Mucosa of descending colon (tissue), 3 donors: ENCODE results near the gene NFKBIL1. TPM values are rescaled to one million over a fixed set of nuclear protein-coding genes. Genes with fewer than 3 reads are reported as not detected.
"Not testable (repeated sequence)": the region's sequence is repeated elsewhere in the genome, so short reads cannot be mapped to it uniquely, and the experiment has no call there.

Source experiments
- ATAC-seq: fragments of 200-7000 bp; cut with Tn5 transposase; one replicate; pipeline ENCODE4 v1.9.1; 2020; ENCODE audit warnings: mild to moderate bottlenecking, moderate library complexity
- DNase-seq, 3 donors: peaks; one replicate each; pipeline ENCODE4 v3.0.0-alpha.2; 2020
- H3K36me3 ChIP-seq: fragments of 200-600 bp; one replicate; pipeline ENCODE4 v1.8.0; 2021; ENCODE audit warnings: low read depth, mild to moderate bottlenecking
- H3K4me1 ChIP-seq: fragments of 200-600 bp; one replicate; pipeline ENCODE4 v1.8.0; 2021; ENCODE audit warnings: low read depth, mild to moderate bottlenecking
- H3K4me3 ChIP-seq: fragments of 200-600 bp; one replicate; pipeline ENCODE4 v1.8.0; 2021; ENCODE audit warnings: mild to moderate bottlenecking
- H3K9me3 ChIP-seq: fragments of 200-600 bp; one replicate; pipeline ENCODE4 v1.8.0; 2021; ENCODE audit warnings: mild to moderate bottlenecking
- intact Hi-C, 2 donors: fragments of 100-400 bp; cut with DNase I in 1 of 2; cut with micrococcal nuclease in 1 of 2; formaldehyde crosslinking; loops; one replicate each; pipeline versions ENCODE4 v1.11.0 to v1.11.1; 2022; cut with DNase I, micrococcal nuclease
- long read RNA-seq, 2 donors: library from polyadenylated mRNA; unstranded; transcript quantifications; one replicate each; pipeline ENCODE4 v2.0.0, GENCODE V29; 2019 to 2021
- total RNA-seq, 3 donors: library from RNA; stranded (reverse); fragmentation: NEBNext Ultra II Directional in 2 of 3; extraction: Animal tissue kit (Norgen Biotek cat#: 25700) in 2 of 3; gene quantifications; one replicate each; pipeline versions ENCODE4 v1.2.1 to v1.2.4, GENCODE V29; 2021 to 2023
- TF ChIP-seq, protein P1 (sequence below): fragments of 200-600 bp; IDR thresholded peaks from one replicate; pipeline ENCODE4 v1.8.0; 2022; ENCODE audit warnings: antibody characterized with exemption, mild to moderate bottlenecking
- donor health status: DM: no; HTN: no; CAD: no; lungs with moderate emphysema.
- donor health status: DM: no; HTN: no; CAD: no.
- donor health status: DM: no; HTN: yes; CAD: no.

NFKBIL1 gene, protein sequence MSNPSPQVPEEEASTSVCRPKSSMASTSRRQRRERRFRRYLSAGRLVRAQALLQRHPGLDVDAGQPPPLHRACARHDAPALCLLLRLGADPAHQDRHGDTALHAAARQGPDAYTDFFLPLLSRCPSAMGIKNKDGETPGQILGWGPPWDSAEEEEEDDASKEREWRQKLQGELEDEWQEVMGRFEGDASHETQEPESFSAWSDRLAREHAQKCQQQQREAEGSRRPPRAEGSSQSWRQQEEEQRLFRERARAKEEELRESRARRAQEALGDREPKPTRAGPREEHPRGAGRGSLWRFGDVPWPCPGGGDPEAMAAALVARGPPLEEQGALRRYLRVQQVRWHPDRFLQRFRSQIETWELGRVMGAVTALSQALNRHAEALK
- total RNA-seq = 10 to 100 TPM; 15.8 to 27.8 (median 18.3) TPM
- long read RNA-seq, donor 1, transcript NFKBIL1-203 (4 exons, 1,478 nt) = major isoform, 20 of 37 reads
- long read RNA-seq, donor 1, transcript NFKBIL1-201 (4 exons, 1,401 nt) = minor isoform, 6 of 37 reads
- long read RNA-seq, donor 1, partial matches to known transcripts = 4 of 37 reads
- long read RNA-seq, donor 1, other reads (novel, unspliced or antisense) = 3 of 37 reads
- long read RNA-seq, donor 2, transcript NFKBIL1-203 (4 exons, 1,478 nt) = major isoform, 7 of 13 reads
- long read RNA-seq, donor 2, partial matches to known transcripts = 0 of 13 reads
- long read RNA-seq, donor 2, other reads (novel, unspliced or antisense) = 0 of 13 reads

DNA sequence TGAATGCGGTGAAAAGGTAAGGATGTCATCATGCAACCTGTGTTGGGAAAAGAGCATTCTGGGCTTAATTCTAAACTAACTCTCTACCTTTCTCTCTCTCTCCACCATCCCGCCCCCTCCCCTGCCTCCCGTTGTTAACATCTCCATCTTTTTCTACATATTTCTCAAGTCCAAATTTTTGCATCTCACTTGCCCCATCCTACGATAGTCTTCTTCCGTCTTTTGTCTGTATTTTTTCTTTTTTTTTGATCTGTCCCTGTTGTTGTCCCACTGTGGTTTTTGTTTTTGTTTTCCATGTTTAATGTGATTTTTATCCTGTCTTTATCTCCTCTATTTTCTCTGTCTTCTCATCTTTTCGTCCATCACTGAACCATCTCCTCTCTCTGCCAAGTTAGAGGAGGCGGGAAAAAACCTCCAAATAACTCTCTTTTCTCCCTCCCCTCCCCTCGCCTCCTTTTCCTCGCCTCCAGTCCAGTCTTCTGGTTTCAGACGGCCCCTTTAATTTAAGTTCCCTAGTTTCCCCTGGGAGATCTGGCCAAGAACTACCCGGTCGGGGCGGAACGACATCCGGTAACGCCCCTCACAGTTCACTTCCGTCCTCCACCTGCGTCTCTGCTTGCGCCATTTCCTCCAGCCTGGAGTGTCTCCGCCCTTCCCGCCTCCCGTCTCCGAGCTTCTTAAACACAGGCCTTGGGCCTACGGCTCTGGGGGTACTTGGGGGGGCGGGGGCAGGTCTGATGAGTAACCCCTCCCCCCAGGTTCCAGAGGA is at the start of gene NFKBIL1:
Gene NFKBIL1, plus strand, starts transcription at position 651 of the 769 bp plus-strand sequence. Its CDS starts 87 bp downstream, at position 738.
- DNase-seq (peak; percentile 93 to 96 (median 96)), ATAC-seq (peak; percentile 96)
- H3K9me3 ChIP-seq = no peaks in the 10 kb centered on the region
- no peaks in the 10 kb centered on the region for H3K36me3 ChIP-seq
- H3K4me1 ChIP-seq = peaks cover 15% of the 10 kb centered on the region
- intact Hi-C loops = loop anchor here (5.0 kb wide), 2 partner anchors 45 to 50 kb away; partner anchors contain the start of gene NCR3 (in 1 of the 2)
- TF ChIP-seq, protein P1, sequence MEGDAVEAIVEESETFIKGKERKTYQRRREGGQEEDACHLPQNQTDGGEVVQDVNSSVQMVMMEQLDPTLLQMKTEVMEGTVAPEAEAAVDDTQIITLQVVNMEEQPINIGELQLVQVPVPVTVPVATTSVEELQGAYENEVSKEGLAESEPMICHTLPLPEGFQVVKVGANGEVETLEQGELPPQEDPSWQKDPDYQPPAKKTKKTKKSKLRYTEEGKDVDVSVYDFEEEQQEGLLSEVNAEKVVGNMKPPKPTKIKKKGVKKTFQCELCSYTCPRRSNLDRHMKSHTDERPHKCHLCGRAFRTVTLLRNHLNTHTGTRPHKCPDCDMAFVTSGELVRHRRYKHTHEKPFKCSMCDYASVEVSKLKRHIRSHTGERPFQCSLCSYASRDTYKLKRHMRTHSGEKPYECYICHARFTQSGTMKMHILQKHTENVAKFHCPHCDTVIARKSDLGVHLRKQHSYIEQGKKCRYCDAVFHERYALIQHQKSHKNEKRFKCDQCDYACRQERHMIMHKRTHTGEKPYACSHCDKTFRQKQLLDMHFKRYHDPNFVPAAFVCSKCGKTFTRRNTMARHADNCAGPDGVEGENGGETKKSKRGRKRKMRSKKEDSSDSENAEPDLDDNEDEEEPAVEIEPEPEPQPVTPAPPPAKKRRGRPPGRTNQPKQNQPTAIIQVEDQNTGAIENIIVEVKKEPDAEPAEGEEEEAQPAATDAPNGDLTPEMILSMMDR = no peak
- peak within 1 kb of the TSS; percentile 6 for H3K4me3 ChIP-seq

DNA sequence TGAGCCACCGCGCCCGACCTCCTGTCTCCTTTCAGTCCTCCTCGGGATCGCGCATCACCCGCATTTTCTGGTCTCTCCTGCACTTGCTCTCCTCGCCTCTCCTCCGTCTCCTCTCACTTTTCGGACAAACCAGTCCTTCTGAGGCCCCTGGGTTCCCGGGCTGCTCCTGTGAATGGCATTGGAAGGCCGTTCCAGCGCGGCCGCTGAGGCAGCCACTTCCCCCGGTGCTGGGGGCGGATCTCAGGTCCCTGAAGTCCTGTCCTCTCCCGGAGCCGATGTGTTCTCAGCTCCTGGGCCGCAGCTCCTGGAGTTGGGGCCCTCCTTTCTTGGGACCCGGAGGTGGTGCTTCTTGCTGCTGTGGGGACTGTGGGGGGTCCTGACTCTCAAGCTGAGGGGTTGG is 48.7 kb upstream of the NFKBIL1 start:
- Histone ChIP-seq H3K4me1 (peaks cover 12% of the 10 kb centered on the region), H3K36me3 (no peaks in the 10 kb centered on the region), H3K9me3 (no peaks in the 10 kb centered on the region), H3K4me3 (no peak overlapping the region)
- DNase-seq (peak in 2 of 3 donors; percentile 12 to 62), ATAC-seq (no peak)
- TF ChIP-seq, protein P1 = no peak
- intact Hi-C loops = loop anchor here in 1 of 2 donors (10.0 kb wide), 1 partner anchor 96 kb away; the partner anchor contains the start of gene NCR3

DNA sequence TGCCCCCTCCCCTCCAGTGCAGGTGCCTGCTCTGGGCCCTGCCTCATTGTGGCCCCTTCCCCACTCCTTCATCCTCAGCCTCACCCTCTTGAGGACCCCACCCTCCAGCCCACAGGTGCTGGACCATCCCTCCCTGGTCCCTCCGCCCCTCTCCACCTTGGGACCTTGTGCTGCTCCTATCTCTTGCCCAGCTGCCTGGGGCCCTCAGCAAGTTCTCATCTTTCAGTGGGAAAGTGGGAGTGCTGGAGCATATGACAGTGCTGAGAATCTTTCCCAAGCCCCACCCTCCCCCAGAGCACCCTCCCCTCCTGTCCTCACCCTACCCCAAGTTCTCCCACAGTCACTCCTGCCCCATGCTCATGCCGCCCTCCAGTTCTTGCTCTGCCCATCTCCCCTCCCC is 47.8 kb upstream of the NFKBIL1 start:
- intact Hi-C loops = loop anchor here in 1 of 2 donors (10.0 kb wide), 1 partner anchor 95 kb away; the partner anchor contains the start of gene NCR3
- ATAC-seq, H3K36me3 ChIP-seq: not testable (repeated sequence)

DNA sequence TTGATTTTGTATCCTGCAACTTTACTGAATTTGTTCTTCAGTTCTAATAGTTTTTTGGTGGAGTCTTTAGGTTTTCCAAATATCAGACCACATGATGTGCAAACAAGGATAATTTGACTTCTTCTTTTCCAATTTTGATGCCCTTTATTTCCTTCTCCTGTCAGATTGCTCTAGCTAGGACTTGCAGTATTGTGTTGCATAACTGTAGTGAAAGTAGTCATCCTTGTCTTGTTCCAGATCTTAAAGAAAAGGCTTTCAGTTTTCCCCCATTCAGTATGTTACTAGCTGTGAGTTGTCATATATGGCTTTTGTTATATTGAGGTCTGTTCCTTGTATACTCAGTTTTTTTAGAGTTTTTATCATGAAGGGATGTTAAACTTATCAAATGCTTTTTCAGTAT is 44.8 kb upstream of the NFKBIL1 start:
- DNase-seq (no peak), ATAC-seq (no peak)
- intact Hi-C loops = no loop called here
- TF ChIP-seq, protein P1 = no peak
- Histone ChIP-seq H3K9me3 (no peaks in the 10 kb centered on the region), H3K36me3 (no peaks in the 10 kb centered on the region), H3K4me3 (no peak overlapping the region), H3K4me1 (peaks cover 6% of the 10 kb centered on the region)

More for the DNA sequence above, 47.8 kb upstream of the NFKBIL1 start:
- DNase-seq, H3K4me3 ChIP-seq, H3K9me3 ChIP-seq: not testable (repeated sequence)
- peaks cover 12% of the 10 kb centered on the region for H3K4me1 ChIP-seq

DNA sequence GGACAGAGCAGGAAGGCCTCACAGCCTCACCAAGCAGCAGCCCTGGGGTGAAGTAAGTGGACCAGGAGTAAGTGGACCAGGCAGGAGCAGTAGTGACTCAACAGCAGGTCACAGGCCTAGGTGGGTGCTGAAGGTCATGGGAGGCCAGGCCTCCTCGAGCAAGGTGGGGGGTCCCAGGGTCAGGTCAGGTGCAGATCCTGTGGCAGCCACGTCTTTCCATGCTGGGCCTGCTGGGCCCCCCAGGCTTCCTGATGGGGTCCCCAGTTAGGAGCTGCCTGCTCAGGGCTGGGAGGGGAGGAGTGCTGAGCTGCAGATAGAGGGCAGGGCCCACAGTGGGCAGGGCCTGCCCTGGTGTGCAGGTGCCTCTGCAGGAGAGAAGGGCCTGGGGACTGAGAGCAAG is 38.4 kb upstream of the NFKBIL1 start:
- ATAC-seq, intact Hi-C loops, H3K36me3 ChIP-seq, DNase-seq, H3K9me3 ChIP-seq, H3K4me3 ChIP-seq, H3K4me1 ChIP-seq: not testable (repeated sequence)

DNA sequence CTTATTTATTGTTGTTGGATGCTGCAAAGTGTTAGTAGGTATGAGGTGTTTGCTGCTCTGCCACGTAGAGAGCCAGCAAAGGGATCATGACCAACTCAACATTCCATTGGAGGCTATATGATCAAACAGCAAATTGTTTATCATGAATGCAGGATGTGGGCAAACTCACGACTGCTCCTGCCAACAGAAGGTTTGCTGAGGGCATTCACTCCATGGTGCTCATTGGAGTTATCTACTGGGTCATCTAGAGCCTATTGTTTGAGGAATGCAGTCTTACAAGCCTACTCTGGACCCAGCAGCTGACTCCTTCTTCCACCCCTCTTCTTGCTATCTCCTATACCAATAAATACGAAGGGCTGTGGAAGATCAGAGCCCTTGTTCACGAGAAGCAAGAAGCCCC is 37.4 kb upstream of the NFKBIL1 start:
- Histone ChIP-seq H3K36me3 (no peaks in the 10 kb centered on the region), H3K4me1 (no peaks in the 10 kb centered on the region), H3K9me3 (no peaks in the 10 kb centered on the region), H3K4me3 (no peak overlapping the region)
- TF ChIP-seq, protein P1 = no peak
- intact Hi-C loops = no loop called here
- no peak for ATAC-seq
- DNase-seq = no peak
